NCI-H2029 (cell line): Measurements from ENCODE around the gene FABP7.

Experiments
- DNase-seq: peaks from one replicate; lab custom pipeline; 2025; lab: John Stamatoyannopoulos, UW

The FABP7 gene

DNA sequence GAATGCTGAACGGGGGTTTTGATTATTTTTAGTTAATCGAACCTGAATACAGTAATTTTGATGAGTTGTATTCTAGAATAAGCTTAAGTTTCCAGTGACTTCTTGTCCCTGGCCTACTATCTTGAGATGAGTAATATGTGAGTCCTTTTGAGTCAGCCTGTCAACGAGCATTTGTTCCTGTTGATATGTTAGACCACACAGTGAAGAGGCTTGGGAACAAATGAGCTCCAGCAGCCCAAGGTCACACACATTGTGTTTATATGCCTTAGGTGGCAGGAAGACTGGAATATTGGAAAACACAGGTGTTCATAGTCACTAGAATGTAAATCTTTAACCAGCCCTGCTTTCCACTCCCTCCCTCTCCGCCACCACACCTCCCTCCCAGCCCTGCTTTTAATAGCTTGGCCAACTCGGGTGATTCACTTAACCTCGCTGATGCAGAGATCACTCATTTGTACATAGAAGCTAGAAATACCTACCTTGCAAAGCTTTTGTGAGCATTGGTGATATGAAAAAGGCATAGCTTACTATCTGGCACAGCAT lies 18.7 kb downstream of the FABP7 start:
- DNase-seq = peak; percentile 60

DNA sequence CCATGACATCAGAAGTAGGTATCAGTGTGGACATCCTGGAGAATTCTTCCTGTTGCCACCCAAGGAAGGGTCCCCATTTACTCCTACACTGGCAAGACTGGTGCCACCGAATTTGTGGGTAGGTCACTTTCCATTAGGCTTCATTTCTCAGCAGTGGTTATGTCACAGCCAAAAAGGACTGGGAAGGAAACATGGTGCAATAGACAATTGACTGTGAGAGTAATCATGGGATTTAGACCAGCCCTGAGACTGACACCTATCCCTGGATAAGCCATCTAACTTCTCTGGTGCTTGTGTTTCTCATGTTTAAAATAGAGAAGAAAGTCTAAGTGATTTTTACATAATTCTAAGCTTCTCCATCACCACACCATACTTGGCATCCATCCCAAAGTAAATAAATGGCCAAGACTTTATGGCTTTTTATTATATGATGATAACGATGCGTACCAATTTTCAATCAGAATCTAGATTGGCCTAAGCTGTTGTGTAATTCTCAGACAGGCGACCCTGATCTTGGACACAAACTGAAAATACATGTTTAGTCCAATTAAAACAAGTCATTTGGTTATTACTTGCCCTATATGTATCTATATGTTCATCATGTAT lies 19.7 kb downstream of the FABP7 start:
- peak; percentile 7 for DNase-seq

DNA sequence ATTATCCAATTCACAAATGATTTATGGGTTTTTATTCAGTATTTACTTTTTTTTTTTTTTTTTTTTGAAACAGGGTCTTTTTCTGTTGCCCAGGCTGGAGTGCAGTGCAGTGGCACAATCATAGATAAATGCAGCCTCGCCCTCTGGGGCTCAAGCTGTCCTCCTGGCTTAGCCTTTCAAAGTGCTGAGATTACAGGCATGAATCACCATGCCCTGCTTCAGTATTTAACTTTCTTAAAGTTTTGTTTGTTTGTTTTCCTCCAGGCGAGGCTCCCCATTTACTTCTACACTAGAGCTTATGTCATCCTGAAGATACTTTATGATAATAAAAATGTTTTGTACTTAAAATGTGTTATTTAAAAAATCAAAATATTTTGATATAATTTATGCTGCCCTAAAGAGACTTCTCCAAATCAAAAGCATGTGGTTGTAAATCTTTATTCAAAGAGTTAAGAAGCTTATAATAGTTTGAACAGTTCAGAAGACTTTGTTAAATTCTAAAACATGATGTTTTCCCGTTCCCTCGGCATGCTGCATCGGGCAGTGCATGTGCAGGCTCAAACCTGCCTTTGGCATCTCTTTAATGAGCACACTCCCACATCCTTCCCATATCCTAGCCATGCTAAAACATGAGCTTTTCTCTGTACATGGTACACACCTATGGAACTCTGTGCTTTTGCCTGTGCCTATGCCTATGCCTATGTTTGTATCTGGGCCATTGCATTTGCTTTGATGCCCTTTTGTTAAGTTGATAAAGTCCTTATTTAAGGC lies 20.6 kb downstream of the FABP7 start:
- DNase-seq = no peak

DNA sequence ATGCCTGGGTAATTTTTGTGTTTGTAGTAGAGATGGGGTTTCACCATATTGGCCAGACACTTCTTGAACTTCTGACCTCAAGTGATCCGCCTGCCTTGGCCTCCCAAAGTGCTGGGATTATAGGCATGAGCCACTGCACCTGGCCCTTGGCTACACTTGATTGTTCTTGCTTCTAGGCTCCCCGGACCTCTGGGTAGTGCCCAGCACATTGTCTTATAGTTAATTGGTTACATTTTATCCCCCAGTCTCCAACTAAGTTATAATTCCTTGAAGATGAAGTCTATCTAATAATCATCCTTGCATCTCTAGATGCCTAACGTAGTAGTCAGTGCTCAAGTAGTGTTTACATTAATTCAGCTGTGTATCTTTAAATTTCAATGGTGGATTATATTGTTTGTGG lies 21.4 kb downstream of the FABP7 start:
- no peak for DNase-seq

DNA sequence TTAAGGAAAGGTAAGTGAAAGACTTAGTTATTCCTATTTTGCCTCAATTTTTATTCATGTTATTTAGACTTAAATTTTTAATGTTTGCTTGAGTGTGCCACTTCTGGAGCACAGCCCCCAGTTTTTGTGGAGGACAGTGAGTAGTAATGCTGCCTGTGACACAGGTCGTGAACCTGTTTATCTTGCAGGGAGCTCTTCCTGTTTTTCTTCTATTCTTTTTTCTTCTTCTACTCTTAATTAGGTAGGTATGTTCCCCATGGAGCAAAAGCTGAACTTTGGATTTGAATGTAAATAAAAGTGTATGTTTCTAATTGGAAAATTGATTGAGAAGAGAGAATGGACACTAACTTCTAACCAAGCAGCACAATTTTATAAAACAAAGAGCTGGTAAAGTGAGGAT lies 21.9 kb downstream of the FABP7 start:
- DNase-seq = no peak

DNA sequence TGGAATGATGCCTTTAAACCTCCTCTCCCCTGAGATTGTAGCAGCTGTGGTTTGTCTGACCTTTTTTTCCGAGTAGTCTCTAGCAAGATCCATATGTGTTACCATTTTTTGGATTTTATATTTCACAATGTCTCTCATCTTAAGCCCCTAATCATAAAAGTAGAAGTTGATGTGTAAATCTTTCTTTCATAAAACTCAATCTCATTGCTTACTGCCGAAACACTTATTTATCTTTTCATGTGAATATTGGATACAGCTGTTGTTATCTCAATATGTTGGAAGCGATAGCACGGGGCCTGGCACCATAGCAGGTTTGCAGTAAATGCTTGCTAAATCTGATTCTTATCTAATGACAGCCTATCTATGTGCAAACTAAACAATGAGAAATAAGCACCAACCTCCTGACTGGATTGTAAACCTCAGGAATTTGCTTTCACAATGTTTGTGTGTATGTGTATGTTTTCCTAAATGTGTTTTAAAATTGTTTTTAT lies 23.7 kb downstream of the FABP7 start:
- no peak for DNase-seq

DNA sequence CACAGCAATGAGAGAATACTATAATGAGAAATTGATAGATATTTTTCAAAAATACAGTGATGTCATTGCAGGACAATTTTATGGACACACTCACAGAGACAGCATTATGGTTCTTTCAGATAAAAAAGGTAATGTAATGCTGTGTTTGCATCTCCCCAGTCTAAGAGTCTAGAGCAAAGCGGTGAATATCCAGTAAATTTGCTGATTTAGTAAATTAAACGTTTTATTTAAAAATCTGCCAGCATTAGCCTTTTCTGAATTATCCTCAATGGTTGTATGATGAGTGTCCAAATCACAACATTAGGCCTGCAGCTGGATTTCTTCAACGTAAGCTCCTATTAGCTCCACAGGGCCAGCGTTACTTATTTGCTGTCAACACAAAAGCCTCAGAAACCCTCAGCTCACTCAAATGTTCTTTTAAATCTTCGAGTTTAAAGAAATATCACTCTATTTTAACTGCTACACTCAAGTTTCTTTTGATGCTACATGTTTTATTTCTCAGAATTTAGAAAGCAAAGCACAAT lies 25.5 kb downstream of the FABP7 start:
- no peak for DNase-seq

DNA sequence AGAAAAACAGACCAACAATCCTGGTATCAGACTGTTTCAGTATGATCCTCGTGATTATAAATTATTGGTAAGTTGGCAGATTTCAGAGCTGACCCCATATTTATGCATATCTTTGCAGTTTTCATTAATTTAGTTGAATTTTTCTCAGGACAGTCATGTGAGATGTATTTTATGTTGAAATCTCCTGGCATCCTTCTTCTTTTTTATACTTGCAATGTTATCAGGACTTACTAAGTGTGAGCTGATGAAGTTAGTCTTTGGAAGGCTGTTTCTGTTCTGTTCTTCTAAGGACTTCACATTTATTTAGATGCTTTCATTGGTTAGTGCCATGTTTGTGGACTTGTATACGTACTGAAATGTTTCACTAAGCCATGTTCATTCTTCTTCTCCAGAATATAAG lies 26.8 kb downstream of the FABP7 start:
- no peak for DNase-seq

DNA sequence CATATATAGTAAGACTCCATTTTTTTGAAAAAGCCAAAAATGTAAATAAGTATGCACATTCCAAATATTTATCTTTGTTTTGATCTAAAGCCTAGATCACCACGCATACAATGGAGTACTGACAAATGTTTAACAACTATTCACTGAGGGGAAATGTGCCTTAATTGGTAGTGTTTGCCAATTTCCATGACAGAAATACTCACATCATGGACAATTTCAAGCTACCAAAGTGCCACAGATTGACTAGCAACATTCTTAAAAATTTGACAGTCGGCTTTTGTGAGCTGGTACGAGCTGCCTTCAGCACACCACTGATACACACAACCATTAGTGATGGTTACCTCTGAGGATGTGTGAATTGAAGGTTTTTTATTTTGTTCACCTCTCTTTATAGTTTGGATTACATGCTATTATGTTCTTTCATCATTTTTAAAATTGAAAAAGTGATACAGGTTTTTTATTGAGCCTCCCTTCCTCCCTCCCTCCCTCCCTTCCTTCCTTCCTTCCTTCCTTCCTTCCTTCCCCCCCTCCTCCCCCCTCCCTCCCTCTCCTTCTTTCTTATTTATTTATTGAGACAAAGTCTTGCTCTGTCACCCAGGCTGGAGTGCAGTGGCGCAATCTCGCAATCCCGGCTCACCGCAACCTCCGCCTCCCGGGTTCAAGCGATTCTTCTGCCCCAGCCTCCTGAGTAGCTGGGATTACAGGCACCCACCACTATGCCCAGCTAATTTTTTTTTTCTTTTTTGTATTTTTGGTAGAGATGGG lies 28.8 kb downstream of the FABP7 start:
- DNase-seq = no peak

DNA sequence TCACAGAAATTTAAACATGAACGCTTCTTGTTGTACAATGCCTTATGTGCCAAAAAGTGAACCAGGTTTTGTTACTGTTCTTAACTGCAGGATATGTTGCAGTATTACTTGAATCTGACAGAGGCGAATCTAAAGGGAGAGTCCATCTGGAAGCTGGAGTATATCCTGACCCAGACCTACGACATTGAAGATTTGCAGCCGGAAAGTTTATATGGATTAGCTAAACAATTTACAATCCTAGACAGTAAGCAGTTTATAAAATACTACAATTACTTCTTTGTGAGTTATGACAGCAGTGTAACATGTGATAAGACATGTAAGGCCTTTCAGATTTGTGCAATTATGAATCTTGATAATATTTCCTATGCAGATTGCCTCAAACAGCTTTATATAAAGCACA lies 29.5 kb downstream of the FABP7 start:
- DNase-seq = no peak

DNA sequence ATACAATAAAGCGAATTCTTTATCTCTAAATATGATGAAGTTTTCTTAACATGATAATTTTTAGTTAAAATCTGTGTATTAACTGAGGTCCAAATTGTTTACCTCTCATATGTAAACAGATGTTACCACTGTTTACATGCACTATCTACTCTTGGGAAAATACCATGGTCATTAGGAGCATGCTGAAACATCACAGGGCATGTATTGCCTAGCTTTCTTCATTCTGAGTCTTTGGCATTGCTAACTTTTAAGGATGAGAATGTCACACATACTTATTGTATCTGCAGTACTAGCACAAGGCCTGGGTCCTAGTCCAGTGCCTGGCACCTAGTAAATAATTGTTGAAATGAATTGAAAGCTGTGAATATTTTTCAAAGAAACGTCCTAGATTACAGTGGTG lies 30.2 kb downstream of the FABP7 start:
- DNase-seq = no peak

DNA sequence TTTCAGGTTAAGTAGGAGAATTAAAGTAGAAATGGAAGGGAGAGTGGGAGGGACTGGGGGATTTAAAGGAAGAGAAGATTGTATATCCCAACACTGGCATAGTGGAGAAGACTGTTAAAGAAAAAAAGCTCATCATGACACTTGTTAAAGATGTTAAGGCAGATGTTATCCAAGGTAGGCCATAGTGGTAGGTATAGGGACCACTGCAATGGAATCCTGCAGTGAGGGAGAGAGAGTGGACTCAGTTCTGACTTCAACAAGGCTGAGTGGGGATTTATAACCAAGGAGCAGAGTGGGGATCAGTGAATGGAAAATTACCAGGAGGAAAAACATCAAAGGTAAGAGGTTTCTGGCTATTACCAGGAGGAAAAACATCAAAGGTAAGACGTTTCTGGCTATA lies 30.7 kb downstream of the FABP7 start:
- no peak for DNase-seq

DNA sequence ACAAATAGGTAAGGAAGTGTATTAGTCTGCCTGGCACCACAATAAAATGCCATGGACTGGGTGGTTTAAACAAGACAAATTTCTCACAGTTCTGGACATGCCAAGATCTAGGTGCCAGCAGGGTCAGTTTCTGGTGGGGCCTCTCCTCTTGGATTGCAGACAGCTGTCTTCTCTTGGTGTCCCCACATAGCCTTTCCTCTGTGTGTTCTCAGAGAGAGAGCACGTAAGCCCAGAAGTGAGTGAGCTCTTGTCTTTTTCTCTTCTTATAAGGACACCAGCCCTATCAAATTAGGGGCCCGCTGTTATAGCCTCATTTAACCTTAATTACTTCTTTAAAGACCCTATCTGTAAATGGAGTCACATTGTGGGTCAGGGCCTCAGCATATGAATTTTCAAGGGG lies 37.8 kb downstream of the FABP7 start:
- DNase-seq = no peak

DNA sequence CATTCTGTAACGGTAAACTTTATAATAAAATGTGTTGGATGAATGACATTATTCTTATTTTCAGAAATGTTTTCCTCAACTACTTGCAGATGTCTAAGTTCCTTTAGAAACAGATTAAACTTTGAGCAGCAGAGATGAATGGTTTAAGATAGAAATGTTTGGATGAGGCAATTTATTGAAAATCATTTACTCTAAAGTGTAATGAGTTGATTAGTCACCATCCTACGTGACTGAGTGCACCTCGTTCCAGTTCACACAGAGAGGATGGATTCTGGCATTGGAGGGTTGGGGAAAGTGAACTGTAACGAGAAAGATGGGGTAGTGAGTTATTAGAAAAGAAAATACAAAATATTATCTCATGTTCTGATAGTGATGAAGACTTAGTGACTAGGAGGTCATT lies 38.2 kb downstream of the FABP7 start:
- DNase-seq = no peak

DNA sequence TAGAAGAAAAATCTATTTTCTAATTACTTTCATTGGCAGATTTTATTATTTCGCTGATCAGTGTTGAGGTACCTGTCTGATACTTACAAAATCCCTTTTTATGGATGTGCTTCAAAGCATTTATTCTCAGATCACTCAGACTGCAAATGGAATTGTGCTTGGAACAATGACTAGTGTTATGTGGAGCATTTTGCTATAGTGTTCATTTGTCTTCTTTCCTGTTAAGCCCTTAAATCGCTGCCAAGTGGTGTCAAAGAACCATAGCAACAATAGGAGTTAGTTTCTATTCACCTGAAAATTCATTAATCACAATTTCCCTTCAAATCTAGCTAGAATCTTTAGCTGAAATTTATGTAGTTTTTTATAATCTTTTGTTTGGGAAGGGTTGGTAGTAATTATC lies 39.4 kb downstream of the FABP7 start:
- peak; percentile 51 for DNase-seq

DNA sequence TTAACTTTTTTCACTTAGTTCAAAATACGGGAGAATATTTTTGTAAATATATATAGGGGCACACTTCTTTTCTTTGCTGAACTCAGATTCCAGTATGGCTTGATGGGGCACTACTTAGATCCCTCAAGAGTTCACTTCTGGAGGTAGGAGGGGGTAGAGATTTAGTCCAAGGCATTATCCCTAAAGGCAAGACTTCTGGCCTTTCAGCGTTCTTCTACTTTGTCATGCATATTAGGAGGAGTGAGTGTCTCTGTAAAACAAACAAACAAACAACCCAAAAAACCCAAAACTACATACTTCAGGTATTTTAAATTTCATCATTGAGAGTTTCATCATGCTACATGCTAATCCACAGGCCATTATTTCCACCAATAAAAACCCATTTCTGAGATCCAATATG lies 41.6 kb downstream of the FABP7 start:
- no peak for DNase-seq

DNA sequence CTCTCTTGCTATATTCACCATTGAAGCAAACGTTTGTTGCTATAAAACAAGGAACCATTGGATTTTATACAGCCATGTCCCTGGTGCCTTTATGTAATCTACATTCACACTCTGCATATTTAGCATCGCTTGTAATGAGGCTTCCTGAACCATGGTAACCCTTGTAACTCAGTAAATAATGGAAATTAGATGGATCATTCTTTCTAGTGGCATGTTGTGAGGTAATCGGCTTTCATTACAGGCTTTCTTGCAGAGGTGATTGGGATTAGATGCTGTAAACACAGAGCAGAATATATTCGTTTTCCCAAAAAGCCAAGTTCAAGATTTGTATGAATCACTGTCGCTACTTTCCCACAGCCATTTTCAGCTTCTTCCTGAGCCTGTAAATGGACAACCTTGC lies 45.6 kb downstream of the FABP7 start:
- DNase-seq = peak; percentile 28

DNA sequence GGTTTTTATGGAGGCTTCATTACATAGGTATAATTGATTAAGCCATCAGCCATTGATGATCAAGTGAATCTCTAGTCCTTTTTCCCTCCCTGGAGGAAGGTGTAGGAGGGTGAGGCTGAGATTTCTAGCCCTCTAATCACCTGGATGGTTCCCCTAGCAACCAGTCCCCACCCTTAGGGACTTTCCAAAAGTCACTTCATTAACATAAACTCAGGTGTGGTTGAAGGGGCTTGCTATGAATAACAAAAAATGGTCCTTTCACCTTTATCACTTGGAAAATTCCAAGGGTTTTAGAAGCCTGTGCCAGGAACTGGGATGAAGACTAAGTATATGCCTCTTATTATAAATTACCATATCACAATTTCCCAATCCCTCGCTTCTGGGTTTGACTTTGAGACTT lies 49.9 kb downstream of the FABP7 start:
- DNase-seq = no peak

DNA sequence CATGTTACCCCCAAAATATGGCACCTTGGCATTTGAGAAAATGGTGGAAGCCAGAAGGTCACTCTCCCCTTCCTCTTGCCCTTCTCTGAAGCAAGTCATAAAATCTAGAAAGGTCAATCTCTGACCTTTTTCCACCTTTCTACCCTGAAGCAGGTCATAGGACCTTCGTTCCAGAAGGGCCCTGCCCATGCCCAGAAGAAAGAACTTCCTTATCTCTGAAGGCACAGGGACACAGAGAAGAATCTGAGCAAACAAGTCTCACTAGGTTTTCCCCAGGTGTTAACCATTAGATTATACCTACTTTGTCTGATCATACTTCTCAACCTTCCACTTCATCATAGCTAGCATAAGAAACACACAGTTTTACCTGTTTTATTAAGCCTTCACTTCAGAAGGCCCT lies 52.0 kb downstream of the FABP7 start:
- no peak for DNase-seq

DNA sequence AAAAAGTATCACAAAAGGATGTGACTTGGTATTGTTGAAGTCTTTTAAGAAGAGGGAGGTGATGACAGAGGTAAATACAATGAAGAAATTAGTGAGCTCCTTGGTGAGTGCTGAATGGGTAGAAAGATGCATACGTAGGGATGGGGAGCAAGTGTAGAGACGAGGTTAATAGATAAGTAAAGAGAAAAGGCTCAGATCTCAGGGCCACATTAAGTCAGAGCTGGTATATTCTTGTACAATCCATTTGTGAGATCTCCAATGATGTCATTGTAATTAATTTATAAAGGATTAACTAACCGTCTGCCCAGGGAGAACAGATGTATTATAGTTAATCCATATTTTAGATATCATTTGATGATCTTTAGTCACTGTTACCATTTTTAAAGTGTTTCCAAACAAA lies 52.9 kb downstream of the FABP7 start:
- no peak for DNase-seq

DNA sequence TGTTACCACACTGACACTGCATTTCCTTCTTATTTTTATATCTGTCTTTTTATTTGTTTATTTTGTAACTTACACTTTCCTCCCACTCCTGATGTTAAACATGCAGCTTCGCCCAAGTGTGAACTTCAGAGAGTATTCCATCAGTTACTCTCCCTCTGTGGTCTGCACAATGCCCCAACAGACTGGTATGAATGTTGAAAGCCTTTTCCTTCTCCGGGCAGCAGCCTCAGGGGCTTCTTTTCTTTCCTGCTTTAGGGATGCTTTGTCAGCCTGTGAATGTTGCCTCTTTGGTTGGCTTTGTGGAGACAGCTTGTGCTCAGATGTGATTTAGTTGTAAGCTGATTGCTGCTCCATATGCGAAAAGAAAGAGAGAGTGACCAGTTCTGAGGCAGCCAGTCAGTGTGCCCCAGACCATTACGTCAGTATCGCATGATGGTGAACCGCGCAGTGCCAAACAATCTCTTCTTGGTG lies 53.5 kb downstream of the FABP7 start:
- DNase-seq = no peak
